VCaP (cell line): ENCODE data around the gene GRHPR.
A peak's percentile ranks its signal among the peaks of the same experiment; 100 is the strongest.

Experiments
- H3K27ac ChIP-seq: fragments of 450-650 bp; 2 replicates; pipeline ENCODE4 v1.5.1; 2017
- TF ChIP-seq, protein P1 (sequence below): fragments of 450-650 bp; conservative IDR thresholded peaks from 2 replicates; pipeline ENCODE4 v1.5.1; 2017; ENCODE audit warnings: mild to moderate bottlenecking, moderate library complexity

GRHPR gene

DNA sequence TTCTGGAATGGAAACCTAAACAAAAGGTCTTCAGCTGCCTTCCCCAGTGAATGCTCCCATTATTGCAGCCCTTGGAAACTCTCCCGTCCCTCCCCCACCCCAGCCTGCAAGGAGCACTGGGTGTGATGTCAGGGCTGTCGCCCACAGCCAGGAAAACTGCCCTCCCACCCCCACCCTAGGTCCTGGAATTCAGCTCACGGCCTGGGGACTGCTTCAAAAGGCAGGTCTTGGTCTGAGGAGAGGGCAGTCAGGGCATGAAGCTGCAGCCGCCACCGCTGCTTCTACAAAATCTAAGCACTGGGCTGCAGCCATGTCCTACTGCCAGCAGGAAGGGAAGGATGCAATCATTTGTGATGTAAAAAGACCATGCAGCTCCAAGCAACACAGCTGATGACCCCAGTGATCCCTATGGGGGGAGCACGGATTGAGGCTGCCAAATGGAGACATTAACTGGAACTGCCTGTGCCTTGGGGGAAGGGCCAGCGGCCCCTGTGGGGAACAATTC is 11.4 kb downstream of the GRHPR start:
- TF ChIP-seq, protein P1, sequence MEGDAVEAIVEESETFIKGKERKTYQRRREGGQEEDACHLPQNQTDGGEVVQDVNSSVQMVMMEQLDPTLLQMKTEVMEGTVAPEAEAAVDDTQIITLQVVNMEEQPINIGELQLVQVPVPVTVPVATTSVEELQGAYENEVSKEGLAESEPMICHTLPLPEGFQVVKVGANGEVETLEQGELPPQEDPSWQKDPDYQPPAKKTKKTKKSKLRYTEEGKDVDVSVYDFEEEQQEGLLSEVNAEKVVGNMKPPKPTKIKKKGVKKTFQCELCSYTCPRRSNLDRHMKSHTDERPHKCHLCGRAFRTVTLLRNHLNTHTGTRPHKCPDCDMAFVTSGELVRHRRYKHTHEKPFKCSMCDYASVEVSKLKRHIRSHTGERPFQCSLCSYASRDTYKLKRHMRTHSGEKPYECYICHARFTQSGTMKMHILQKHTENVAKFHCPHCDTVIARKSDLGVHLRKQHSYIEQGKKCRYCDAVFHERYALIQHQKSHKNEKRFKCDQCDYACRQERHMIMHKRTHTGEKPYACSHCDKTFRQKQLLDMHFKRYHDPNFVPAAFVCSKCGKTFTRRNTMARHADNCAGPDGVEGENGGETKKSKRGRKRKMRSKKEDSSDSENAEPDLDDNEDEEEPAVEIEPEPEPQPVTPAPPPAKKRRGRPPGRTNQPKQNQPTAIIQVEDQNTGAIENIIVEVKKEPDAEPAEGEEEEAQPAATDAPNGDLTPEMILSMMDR: no peak
- H3K27ac ChIP-seq: no peak overlapping the region

DNA sequence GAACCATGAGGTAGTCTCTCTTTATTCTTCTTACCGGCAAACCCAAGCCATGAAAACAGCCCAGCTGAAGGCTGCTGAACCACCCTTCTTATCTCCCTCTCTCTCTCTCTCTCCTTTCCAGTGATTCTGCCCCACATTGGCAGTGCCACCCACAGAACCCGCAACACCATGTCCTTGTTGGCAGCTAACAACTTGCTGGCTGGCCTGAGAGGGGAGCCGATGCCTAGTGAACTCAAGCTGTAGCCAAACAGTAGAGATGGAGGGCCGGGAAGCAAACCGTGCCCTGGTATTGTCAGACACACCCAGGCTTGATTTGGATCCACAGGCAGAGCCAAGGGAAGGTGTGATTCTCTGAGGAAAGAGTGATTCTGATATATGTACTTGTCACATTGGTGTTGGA is 14.0 kb downstream of the GRHPR start:
- TF ChIP-seq, protein P1: no peak
- no peak overlapping the region for H3K27ac ChIP-seq

DNA sequence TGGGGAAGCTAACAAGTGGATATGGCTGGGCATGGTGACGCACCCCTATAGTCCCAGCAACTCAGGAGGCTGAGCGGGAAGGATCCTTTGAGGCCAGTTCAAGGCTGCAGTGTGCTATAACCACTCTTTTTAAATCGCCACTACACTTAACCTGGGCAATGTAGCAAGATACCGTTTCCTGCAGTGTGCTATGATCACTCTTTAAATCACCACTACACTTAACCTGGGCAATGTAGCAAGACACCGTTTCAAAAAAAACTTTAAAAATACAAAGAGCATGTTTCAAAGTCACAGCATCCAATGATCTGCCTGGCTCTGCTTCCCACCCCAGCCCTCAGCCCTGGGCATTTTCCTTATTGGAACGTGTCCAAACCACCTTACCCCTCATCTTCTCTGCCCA is 14.5 kb downstream of the GRHPR start:
- TF ChIP-seq, protein P1: no peak
- no peak overlapping the region for H3K27ac ChIP-seq

- H3K27ac ChIP-seq: no peak overlapping the region
- TF ChIP-seq, protein P1: no peak
Measured at GRCh38 chr9:37437621-37438020, 15.1 kb downstream of the GRHPR start.

- H3K27ac ChIP-seq: no peak overlapping the region
- TF ChIP-seq, protein P1: no peak
Measured at GRCh38 chr9:37438359-37438758, 15.9 kb downstream of the GRHPR start.

GRCh38 chr9:37441776-37442370 is 19.4 kb downstream of the GRHPR start:
- TF ChIP-seq, protein P1: no peak
- no peak overlapping the region; the same call in 1 of the 2 replicates for H3K27ac ChIP-seq

- TF ChIP-seq, protein P1: no peak
- peak overlapping the region; percentile 75; the same call in 1 of the 2 replicates for H3K27ac ChIP-seq
Measured at GRCh38 chr9:37442556-37442955, 20.1 kb downstream of the GRHPR start.
